Purkinje cell (primary cell): Measurements from ENCODE around the gene ADGRG1. TPM values are rescaled to one million over a fixed set of nuclear protein-coding genes. Genes with fewer than 3 reads are reported as not detected.

Experiments
- polyA plus RNA-seq: library from polyadenylated mRNA; unstranded; fragments of >200 nt; fragmentation: Nextera tagmentation; gene quantifications from 2 replicates; pipeline ENCODE4 v1.2.1, GENCODE V29; 2014

ADGRG1 gene
- polyA plus RNA-seq = 2.3 and 3.7 TPM in 2 replicates

DNA sequence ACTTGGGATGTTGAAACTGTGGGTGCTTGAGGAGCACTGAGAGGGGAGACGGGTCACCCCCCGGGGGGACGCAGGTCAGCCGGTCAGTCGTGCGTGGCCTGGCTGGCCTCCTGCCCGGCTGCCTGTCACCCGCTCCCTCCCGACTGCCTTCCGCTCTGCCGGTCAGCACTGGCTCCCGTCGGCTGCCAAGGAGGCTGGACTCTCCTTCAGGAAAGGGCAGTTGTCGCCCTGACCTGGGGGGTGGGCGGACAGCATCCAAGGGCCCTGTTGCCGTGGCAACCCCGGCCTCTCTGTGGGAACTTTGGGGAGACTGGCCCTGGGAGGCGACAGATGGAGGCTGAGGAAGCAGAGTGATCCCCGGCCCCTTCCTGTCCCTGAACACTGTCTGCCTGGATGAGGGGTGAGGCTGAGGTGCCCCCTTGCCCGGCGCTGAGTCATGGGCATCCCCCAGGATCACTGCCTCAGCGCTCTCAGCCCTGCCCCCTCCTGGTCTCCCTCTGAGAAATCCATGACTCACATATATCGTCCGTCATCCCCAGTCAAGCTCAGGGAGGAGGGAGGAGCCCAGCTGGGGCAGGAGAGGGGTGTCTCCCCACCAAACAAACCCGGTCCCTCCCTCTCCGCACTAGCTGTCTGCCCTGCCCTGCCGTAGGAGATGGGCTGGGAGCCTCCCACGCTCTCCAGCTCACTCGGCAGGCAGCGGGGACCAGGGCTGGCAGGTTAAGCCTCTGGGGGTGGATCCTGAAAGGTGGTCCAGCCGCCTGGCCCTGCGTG, at the start of gene ADGRG1:
ADGRG1 (plus strand) TSS at position 623 of the 774 bp plus-strand sequence. CDS start 21,658 bp downstream, outside the sequence.

GRCh38 chr16:57668263-57668571, 39.8 kb downstream of the ADGRG1 start, which contains the start of gene ADGRG3:
Gene ADGRG3 (plus strand): TSS chr16:57668306. CDS start chr16:57668348, 42 bp downstream.

GRCh38 chr16:57694725-57695679, 66.6 kb downstream of the ADGRG1 start, which contains the start of gene DRC7:
Gene DRC7 (plus strand): TSS chr16:57694806. CDS start chr16:57697950, 3,144 bp downstream.

Other genes starting within 250 kb of the ADGRG1 start
- not detected in 2 replicates for gene CCL17, start 223.9 kb upstream of the ADGRG1 start, polyA plus RNA-seq
- 77.0 and 80.1 TPM in 2 replicates for gene CIAPIN1, start 181.2 kb upstream of the ADGRG1 start, polyA plus RNA-seq
- gene COQ9, start 181.2 kb upstream of the ADGRG1 start, polyA plus RNA-seq = 31.4 and 34.8 TPM in 2 replicates
- 15.9 and 29.5 TPM in 2 replicates for gene POLR2C, start 166.0 kb upstream of the ADGRG1 start, polyA plus RNA-seq
- gene DOK4, start 142.1 kb upstream of the ADGRG1 start, polyA plus RNA-seq = 0.77 and 1.6 TPM in 2 replicates
- 0.46 TPM in 1 of 2 replicates, not detected in the other for gene CCDC102A, start 92.1 kb upstream of the ADGRG1 start, polyA plus RNA-seq
- gene ADGRG5, start 86.0 kb upstream of the ADGRG1 start, polyA plus RNA-seq = not detected in 2 replicates
- not detected in 2 replicates for gene ADGRG3, start 39.7 kb downstream of the ADGRG1 start, polyA plus RNA-seq
- not detected in 2 replicates for gene DRC7, start 66.2 kb downstream of the ADGRG1 start, polyA plus RNA-seq
- 2.0 and 2.1 TPM in 2 replicates for gene KATNB1, start 107.1 kb downstream of the ADGRG1 start, polyA plus RNA-seq
- 0.40 TPM in 1 of 2 replicates, not detected in the other for gene KIFC3, start 173.9 kb downstream of the ADGRG1 start, polyA plus RNA-seq